Endothelial cell (in vitro differentiated cells): ENCODE results near the gene NOVA2. TPM values are rescaled to one million over a fixed set of nuclear protein-coding genes. Genes with fewer than 3 reads are reported as not detected.

ENCODE experiments used
- DNase-seq: peaks from one replicate; pipeline ENCODE4 v3.0.0; 2021; ENCODE audit warnings: low spot score
- H3K27ac Mint-ChIP-seq: one replicate; pipeline ENCODE4 v1.8.0; 2021; ENCODE audit warnings: mixed read lengths, inconsistent platforms; ENCODE audit not compliant: unreplicated experiment
- H3K27me3 Mint-ChIP-seq: one replicate; pipeline ENCODE4 v1.8.0; 2021; ENCODE audit warnings: mild to moderate bottlenecking, moderate library complexity, mixed read lengths, inconsistent platforms; ENCODE audit not compliant: unreplicated experiment
- H3K36me3 Mint-ChIP-seq: one replicate; pipeline ENCODE4 v1.8.0; 2021; ENCODE audit warnings: mild to moderate bottlenecking, low read depth, mixed read lengths, inconsistent platforms; ENCODE audit not compliant: unreplicated experiment
- H3K4me1 Mint-ChIP-seq: one replicate; pipeline ENCODE4 v1.8.0; 2021; ENCODE audit warnings: mild to moderate bottlenecking, mixed read lengths, inconsistent platforms; ENCODE audit not compliant: unreplicated experiment
- H3K4me3 Mint-ChIP-seq: one replicate; pipeline ENCODE4 v1.8.0; 2021; ENCODE audit warnings: mild to moderate bottlenecking, mixed read lengths, inconsistent platforms; ENCODE audit not compliant: unreplicated experiment
- H3K9me3 Mint-ChIP-seq: one replicate; pipeline ENCODE4 v1.8.0; 2021; ENCODE audit warnings: mixed read lengths, inconsistent platforms; ENCODE audit not compliant: unreplicated experiment
- total RNA-seq: library from RNA; stranded (reverse); fragmentation: NEBNext Ultra II Directional; extraction: Animal tissue kit (Norgen Biotek cat#: 25700); gene quantifications from one replicate; pipeline ENCODE4 v1.2.1, GENCODE V29; 2021; ENCODE audit not compliant: unreplicated experiment
- TF ChIP-seq, protein P1 (sequence below): fragments of 200-600 bp; sonication (generic); IDR thresholded peaks from one replicate; pipeline ENCODE4 v1.5.0; 2021; ENCODE audit warnings: antibody characterized with exemption; ENCODE audit not compliant: unreplicated experiment

Gene NOVA2
- total RNA-seq, 1 donor from 2014 or later, result 86.0 TPM

DNA sequence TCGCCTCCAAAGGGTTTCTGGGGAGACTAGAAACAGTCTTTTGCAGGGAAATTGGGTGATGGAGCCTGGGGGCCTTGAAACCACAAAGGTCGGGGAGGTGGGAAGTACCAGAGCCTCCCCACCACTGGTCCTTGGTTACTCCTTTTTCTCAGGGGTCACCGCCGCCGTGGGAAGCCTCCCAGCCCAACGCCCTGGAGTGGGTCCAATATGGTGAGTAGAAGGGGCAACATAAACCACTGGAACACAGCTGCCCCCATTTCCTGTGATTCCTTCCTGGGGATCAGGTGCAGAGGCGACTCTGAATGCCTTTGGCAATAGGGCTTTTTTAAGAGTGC, 43.4 kb upstream of the NOVA2 start:
- Mint-ChIP-seq H3K36me3 (peaks cover 3% of the 10 kb centered on the region), H3K27me3 (peaks cover 20% of the 10 kb centered on the region), H3K9me3 (no peaks in the 10 kb centered on the region), H3K27ac (no peak overlapping the region), H3K4me3 (peak overlapping the region; percentile 69), H3K4me1 (peaks cover 11% of the 10 kb centered on the region)
- TF ChIP-seq, protein P1, sequence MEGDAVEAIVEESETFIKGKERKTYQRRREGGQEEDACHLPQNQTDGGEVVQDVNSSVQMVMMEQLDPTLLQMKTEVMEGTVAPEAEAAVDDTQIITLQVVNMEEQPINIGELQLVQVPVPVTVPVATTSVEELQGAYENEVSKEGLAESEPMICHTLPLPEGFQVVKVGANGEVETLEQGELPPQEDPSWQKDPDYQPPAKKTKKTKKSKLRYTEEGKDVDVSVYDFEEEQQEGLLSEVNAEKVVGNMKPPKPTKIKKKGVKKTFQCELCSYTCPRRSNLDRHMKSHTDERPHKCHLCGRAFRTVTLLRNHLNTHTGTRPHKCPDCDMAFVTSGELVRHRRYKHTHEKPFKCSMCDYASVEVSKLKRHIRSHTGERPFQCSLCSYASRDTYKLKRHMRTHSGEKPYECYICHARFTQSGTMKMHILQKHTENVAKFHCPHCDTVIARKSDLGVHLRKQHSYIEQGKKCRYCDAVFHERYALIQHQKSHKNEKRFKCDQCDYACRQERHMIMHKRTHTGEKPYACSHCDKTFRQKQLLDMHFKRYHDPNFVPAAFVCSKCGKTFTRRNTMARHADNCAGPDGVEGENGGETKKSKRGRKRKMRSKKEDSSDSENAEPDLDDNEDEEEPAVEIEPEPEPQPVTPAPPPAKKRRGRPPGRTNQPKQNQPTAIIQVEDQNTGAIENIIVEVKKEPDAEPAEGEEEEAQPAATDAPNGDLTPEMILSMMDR, result peak; percentile 21
- DNase-seq, result no peak

DNA sequence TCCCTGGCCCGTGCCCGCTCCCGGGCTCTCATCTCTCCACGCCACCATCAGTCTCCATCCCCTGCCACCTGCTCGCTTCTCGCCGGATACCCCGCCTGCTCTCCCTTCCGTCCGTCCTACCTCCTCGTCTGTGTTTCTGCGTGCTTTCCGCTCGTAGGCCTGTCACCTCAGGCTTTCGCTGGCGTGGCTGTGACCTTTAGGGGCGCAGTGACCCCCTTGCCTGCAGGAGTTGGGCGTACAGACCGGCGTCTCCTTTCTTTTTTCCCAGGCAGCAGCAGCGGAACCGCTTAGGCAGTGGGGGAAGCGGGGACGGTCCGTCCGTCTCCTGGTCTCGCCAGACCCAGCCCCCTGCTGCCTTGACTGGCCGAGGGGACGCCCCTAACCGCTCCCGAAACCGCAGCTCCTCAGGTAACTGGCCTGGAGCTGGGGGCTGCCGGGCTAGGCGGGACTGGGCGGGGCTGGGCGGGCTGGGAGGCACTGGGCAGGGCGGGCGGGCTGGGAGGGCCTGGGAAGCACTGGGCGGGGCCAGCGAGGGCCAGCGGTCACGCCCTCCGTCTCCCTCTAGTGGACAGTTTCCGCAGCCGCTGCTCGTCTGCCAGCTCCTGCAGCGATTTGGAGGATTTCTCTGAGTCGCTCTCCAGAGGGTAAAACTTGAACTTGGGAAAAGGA, 42.9 kb upstream of the NOVA2 start:
- Mint-ChIP-seq H3K9me3 (no peaks in the 10 kb centered on the region), H3K27ac (peak overlapping the region; percentile 42), H3K4me3 (peak overlapping the region; percentile 69), H3K36me3 (peaks cover 3% of the 10 kb centered on the region), H3K27me3 (peaks cover 16% of the 10 kb centered on the region), H3K4me1 (peaks cover 11% of the 10 kb centered on the region)
- peak; percentile 88 for DNase-seq
- TF ChIP-seq, protein P1, result peak; percentile 80

DNA sequence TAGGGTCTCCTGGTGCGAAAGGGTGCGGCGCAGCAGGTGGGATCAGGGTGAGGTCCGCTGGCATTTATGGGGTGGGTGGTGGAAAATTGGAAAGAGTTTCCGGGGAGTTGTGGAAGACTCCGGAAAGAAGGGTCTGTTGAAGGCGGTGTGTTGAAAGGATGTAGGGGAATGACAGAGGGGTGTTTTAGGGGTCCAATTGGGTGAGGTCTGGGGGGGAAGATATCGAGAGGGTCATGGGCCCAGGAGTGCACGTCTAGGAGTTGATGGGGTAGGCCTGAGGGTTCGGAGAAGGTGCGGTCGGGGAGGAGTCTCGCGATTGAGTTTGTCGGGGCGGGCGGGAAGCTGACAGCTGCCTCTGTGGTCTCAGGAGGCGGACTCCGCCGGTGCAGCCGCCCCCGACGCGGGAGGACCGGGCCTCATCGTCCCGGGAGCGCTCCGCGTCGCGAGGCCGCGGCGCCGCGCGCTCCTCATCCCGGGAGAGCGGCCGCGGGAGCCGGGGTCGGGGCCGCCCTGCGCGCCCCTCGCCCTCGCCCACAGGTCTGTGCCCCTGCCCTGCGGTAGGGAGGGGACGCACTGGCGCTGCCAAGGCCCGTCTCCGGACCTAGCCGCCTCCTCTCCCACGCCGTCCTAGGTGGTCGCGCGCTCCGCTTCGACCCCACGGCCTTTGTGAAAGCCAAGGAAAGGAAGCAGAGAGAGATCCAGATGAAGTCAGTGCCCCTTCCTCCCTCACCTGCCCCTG, 42.2 kb upstream of the NOVA2 start:
- Mint-ChIP-seq H3K36me3 (peaks cover 3% of the 10 kb centered on the region), H3K4me1 (peaks cover 11% of the 10 kb centered on the region), H3K9me3 (no peaks in the 10 kb centered on the region), H3K27ac (no peak overlapping the region), H3K4me3 (peak overlapping the region; percentile 82), H3K27me3 (peaks cover 14% of the 10 kb centered on the region)
- TF ChIP-seq, protein P1, result no peak
- peak; percentile 19 for DNase-seq

DNA sequence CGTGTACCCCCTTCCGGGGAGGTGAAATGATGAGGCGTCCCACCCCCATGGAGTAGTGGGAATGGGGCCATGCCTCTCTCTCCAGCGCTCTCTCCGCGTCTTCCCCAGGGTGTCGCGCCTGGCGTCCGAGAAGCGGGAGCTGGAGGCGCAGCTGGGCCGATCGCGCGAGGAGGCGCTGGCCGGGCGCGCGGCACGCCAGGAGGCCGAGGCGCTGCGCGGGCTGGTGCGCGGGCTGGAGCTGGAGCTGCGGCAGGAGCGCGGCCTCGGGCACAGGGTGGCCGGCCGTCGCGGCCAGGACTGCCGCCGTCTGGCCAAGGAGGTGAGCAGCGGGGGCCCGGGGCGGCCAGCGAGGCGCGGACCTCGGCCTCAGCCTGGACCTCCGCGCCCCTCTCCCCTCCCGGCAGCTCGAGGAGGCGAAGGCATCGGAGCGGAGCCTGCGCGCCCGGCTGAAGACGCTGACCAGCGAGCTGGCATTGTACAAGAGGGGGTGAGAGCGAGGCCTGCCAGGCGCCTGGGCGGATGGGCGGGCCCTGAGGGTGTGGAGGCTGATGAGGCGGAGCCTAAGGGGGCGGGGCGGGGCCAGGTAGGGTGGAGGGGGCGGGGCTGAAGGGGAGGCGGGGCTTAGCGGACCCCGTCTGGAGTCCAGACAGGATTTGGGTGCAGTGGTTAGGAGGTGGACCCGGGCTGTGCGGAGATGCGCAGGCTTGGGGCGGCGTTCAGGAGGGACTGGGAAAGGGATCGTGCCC, 41.4 kb upstream of the NOVA2 start:
- Mint-ChIP-seq H3K36me3 (peaks cover 5% of the 10 kb centered on the region), H3K4me1 (peaks cover 11% of the 10 kb centered on the region), H3K9me3 (no peaks in the 10 kb centered on the region), H3K27me3 (peaks cover 17% of the 10 kb centered on the region), H3K4me3 (peak overlapping the region; percentile 82), H3K27ac (no peak overlapping the region)
- TF ChIP-seq, protein P1, result no peak
- DNase-seq, result peak; percentile 50
